ENCODE results near the gene MLLT1. TPM values are rescaled to one million over a fixed set of nuclear protein-coding genes. Genes with fewer than 3 reads are reported as not detected.

Gene MLLT1
- total RNA-seq (2014; rRNA removed; shearing (Covaris generic)) (17.3 and 19.1 TPM in 2 replicates), polyA plus RNA-seq (2016; fragmentation: Nextera tagmentation; extraction: Ambion mirVana) (13.3 and 14.3 TPM in 2 replicates)

GRCh38 chr19:6279931-6280591 is at the start of gene MLLT1:
TSS of gene MLLT1 (minus strand) at chr19:6279975. CDS start at chr19:6279784, 191 bp downstream.
- in situ Hi-C loops (cut with MboI): no loop called here

GRCh38 chr19:6326815-6327214 is 47.0 kb upstream of the MLLT1 start:
- Histone ChIP-seq H2AFZ (no peak overlapping the region), H3K9me3 (ENCODE audit: low read depth) (no peaks in the 10 kb centered on the region), H3K79me2 (ENCODE audit: insufficient read depth) (no peaks in the 10 kb centered on the region), H3K27me3 (replicated peaks; ENCODE audit: insufficient read depth) (no peaks in the 10 kb centered on the region), H3K27ac (no peak overlapping the region), H3K4me1 (ENCODE audit: insufficient read depth) (no peaks in the 10 kb centered on the region), H4K20me1 (ENCODE audit: insufficient read depth) (no peaks in the 10 kb centered on the region), H3K4me2 (ENCODE audit: unreplicated experiment) (no peak overlapping the region), H3K9me2 (ENCODE audit: insufficient read depth) (no peaks in the 10 kb centered on the region), H3K4me3 (no peak overlapping the region), H3K36me3 (ENCODE audit: low read depth) (no peaks in the 10 kb centered on the region), H3F3A (ENCODE audit: insufficient read depth) (no peaks in the 10 kb centered on the region), H3K9ac (no peak overlapping the region)
- TF ChIP-seq EZH2 (IDR thresholded peaks at IDR 0.05; ENCODE audit: insufficient read depth, poor library complexity, severe bottlenecking): no peak
- TF ChIP-seq EZH2phosphoT487 (IDR thresholded peaks at IDR 0.05; ENCODE audit: insufficient read depth, low read depth): no peak
- WGBS, 2 experiments (ENCODE audit: low coverage in 1 of 2, low lambda C conversion rate in 2 of 2, missing lambda C conversion rate in 2 of 2): 63 to 65% methylated on average over 5 of the region's 5 CpGs
- in situ Hi-C loops (cut with MboI): no loop called here
- no peak for DNase-seq

More at GRCh38 chr19:6279931-6280591, at the start of gene MLLT1:
- Histone ChIP-seq H3K27me3 (replicated peaks; ENCODE audit: insufficient read depth) (no peaks in the 10 kb centered on the region), H3K4me3 (peak within 1 kb of the TSS; percentile 94), H3K27ac (peak within 1 kb of the TSS; percentile 72), H3K9me3 (ENCODE audit: low read depth) (no peaks in the 10 kb centered on the region), H3K79me2 (ENCODE audit: insufficient read depth) (peaks cover 44% of the 10 kb centered on the region), H3K4me2 (ENCODE audit: unreplicated experiment) (peak within 1 kb of the TSS; percentile 96), H2AFZ (peak within 1 kb of the TSS; percentile 46), H3K9me2 (ENCODE audit: insufficient read depth) (no peaks in the 10 kb centered on the region), H4K20me1 (ENCODE audit: insufficient read depth) (no peaks in the 10 kb centered on the region), H3F3A (ENCODE audit: insufficient read depth) (peaks cover 24% of the 10 kb centered on the region), H3K4me1 (ENCODE audit: insufficient read depth) (peaks cover 34% of the 10 kb centered on the region), H3K36me3 (ENCODE audit: low read depth) (no peaks in the 10 kb centered on the region), H3K9ac (peak within 1 kb of the TSS; percentile 98)
- WGBS, 2 experiments (ENCODE audit: low coverage in 1 of 2, low lambda C conversion rate in 2 of 2, missing lambda C conversion rate in 2 of 2): 2 to 4% methylated on average over 34 to 60 of the region's 66 CpGs
- peak; percentile 99 for DNase-seq
- TF ChIP-seq EZH2phosphoT487 (IDR thresholded peaks at IDR 0.05; ENCODE audit: insufficient read depth, low read depth): no peak
- TF ChIP-seq EZH2 (IDR thresholded peaks at IDR 0.05; ENCODE audit: insufficient read depth, poor library complexity, severe bottlenecking): no peak

- Histone ChIP-seq H3K79me2 (ENCODE audit: insufficient read depth) (no peaks in the 10 kb centered on the region), H3K9ac (no peak overlapping the region), H4K20me1 (ENCODE audit: insufficient read depth) (no peaks in the 10 kb centered on the region), H3F3A (ENCODE audit: insufficient read depth) (no peaks in the 10 kb centered on the region), H3K9me2 (ENCODE audit: insufficient read depth) (no peaks in the 10 kb centered on the region), H3K27ac (no peak overlapping the region), H2AFZ (no peak overlapping the region), H3K4me1 (ENCODE audit: insufficient read depth) (no peaks in the 10 kb centered on the region), H3K9me3 (ENCODE audit: low read depth) (no peaks in the 10 kb centered on the region), H3K4me2 (ENCODE audit: unreplicated experiment) (no peak overlapping the region), H3K36me3 (ENCODE audit: low read depth) (no peaks in the 10 kb centered on the region), H3K4me3 (no peak overlapping the region), H3K27me3 (replicated peaks; ENCODE audit: insufficient read depth) (no peaks in the 10 kb centered on the region; the same call in 1 of the 2 replicates)
- no peak for TF ChIP-seq EZH2 (IDR thresholded peaks at IDR 0.05; ENCODE audit: insufficient read depth, poor library complexity, severe bottlenecking)
- no peak for TF ChIP-seq EZH2phosphoT487 (IDR thresholded peaks at IDR 0.05; ENCODE audit: insufficient read depth, low read depth)
- DNase-seq: no peak
- 46 to 49% methylated on average over 4 of the region's 4 CpGs for WGBS, 2 experiments (ENCODE audit: low coverage in 1 of 2, low lambda C conversion rate in 2 of 2, missing lambda C conversion rate in 2 of 2)
- in situ Hi-C loops (cut with MboI): no loop called here
Measured at GRCh38 chr19:6325614-6326013, 45.8 kb upstream of the MLLT1 start.

- no peaks in the 10 kb centered on the region for H3K79me2 ChIP-seq (ENCODE audit: insufficient read depth)
- in situ Hi-C loops (cut with MboI): no loop called here
- no peaks in the 10 kb centered on the region for H3K36me3 ChIP-seq (ENCODE audit: low read depth)
- no peaks in the 10 kb centered on the region for H3K9me2 ChIP-seq (ENCODE audit: insufficient read depth)
- H3K4me2 ChIP-seq (ENCODE audit: unreplicated experiment): no peak overlapping the region
- no peaks in the 10 kb centered on the region; the same call in 1 of the 2 replicates for H3K27me3 ChIP-seq (replicated peaks; ENCODE audit: insufficient read depth)
- DNase-seq: no peak
- no peak overlapping the region for H2AFZ ChIP-seq
- no peaks in the 10 kb centered on the region for H4K20me1 ChIP-seq (ENCODE audit: insufficient read depth)
- H3F3A ChIP-seq (ENCODE audit: insufficient read depth): no peaks in the 10 kb centered on the region
- H3K27ac ChIP-seq: no peak overlapping the region
- no peaks in the 10 kb centered on the region for H3K9me3 ChIP-seq (ENCODE audit: low read depth)
- H3K4me3 ChIP-seq: no peak overlapping the region
- no peak for TF ChIP-seq EZH2phosphoT487 (IDR thresholded peaks at IDR 0.05; ENCODE audit: insufficient read depth, low read depth)
- no peak for TF ChIP-seq EZH2 (IDR thresholded peaks at IDR 0.05; ENCODE audit: insufficient read depth, poor library complexity, severe bottlenecking)
- WGBS, 2 experiments (ENCODE audit: low coverage in 1 of 2, low lambda C conversion rate in 2 of 2, missing lambda C conversion rate in 2 of 2): 83 to 91% methylated on average over 3 to 4 of the region's 4 CpGs
- no peaks in the 10 kb centered on the region for H3K4me1 ChIP-seq (ENCODE audit: insufficient read depth)
- no peak overlapping the region for H3K9ac ChIP-seq
Measured at GRCh38 chr19:6324757-6325156, 45.0 kb upstream of the MLLT1 start.

Data from GM23248 (cell line).